Jurkat, Clone E6-1 (cell line): ENCODE measurements around the gene CFAP221.
A peak's percentile ranks its signal among the peaks of the same experiment; 100 is the strongest.

Source experiments
- DNase-seq: peaks from one replicate; pipeline ENCODE4 v3.0.0-alpha.2; 2011; ENCODE audit warnings: low read depth, low spot score
- H3K4me3 ChIP-seq: 2 replicates; pipeline ENCODE4 v1.5.1; 2011; ENCODE audit warnings: mild to moderate bottlenecking, low read length, control low read depth, moderate library complexity

CFAP221 gene

DNA sequence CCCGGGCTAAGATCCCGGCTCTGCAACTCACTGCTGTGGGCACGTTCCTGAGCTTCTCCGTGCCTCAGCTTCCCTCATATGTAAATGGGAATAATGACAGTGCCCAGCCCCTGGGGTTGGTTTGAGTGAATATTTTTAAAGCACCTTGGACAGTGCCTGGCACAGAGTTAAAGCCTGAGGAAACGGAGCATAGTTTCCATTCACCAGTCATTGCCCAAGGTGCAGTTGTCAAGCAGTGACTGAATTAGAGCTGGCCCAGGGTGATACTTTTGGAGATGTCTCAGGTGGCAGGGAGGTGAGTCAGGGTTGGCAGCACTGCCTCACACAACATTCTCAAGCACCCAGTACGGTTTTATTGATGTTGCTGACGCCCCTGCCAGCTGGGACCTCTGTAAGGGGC is 146.9 kb downstream of the CFAP221 start:
- no peak for DNase-seq
- no peak overlapping the region for H3K4me3 ChIP-seq

DNA sequence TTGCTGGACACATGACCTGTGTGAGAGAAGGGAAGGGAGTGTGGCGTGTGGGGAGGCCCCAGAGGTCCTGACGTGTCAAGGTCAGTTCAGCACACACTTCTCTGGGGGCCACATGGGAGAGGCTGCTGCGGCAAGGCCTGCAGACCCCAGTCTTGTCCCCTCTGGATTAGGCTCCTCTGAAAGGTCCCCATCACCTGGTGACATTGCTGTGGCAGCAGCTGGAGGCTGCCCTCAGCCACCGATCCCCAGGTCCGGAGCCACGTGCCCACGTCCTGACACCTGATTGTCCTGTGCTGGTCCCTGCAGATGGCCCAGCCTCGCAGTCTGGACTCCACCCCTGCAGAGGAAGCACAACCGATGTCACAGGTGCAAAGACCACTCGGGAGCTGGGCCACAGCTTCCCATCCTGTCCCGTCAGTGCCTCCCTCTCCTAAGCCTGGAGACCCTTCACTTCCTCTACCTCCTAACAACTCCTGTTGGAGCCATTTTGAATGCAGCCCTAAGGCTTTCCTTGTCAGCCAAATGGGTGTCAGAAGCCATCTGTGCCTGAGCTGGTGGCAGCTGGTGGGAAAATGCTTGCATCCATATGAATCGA is 147.5 kb downstream of the CFAP221 start:
- DNase-seq = no peak
- H3K4me3 ChIP-seq = no peak overlapping the region

DNA sequence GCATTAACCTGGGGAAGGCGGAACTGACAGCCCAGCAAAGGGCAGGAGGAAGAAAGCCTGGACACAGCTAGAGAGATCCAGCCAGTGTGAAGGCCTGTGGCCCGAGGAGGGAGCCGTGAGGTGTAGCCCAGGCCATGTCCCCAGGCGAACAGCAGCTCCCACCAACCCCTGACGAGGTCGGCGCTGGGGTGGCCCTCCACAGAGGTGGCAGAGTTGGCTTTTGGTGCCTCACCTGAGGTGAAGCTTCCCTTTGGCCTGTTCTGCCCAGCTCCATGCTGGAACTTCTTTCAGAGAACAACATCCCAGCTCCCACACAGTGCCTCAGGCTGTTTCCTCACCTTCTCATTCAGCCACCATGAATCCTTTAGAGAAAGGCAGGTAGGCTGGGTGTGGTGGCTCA is 148.1 kb downstream of the CFAP221 start:
- no peak for DNase-seq
- H3K4me3 ChIP-seq = no peak overlapping the region

DNA sequence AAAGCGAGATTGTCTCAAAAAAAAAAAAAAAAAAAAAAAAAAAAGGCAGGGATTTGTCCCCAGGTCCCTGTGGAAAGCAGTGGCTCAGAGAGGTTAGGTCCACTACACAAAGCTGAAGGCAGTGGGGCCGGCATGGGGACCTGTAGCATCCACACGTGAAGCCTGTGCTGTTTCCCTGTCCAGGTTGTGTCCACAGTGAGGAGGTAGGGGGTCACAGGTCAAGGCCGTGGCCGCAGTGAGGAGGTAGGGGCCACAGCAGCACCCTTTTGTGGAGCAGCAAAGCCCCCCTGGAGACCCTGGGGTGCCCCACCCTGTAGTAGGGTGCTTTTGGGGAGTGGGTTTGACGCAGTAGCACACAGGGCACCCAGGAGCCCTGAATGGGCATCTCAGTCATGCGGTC is 148.7 kb downstream of the CFAP221 start:
- no peak for DNase-seq

DNA sequence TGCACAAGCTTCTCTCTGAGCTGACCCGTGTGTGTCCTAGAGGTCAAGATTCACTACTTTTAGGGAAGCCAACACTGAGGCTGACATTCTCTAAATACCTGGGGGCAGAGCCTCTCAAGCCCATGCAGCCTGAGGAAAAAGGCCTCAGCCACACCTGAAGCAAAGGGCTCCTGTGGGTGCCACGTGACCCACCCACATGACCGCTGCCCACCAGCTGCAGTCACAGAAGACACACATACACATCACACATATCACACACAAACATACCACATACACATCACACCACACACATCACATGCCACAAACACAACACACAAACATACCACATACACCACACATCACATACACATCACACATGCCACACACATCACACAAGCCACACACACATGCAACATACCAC is 149.3 kb downstream of the CFAP221 start:
- H3K4me3 ChIP-seq = no peak overlapping the region
- DNase-seq = no peak

More for the DNA sequence above, 148.7 kb downstream of the CFAP221 start:
- H3K4me3 ChIP-seq = no peak overlapping the region

DNA sequence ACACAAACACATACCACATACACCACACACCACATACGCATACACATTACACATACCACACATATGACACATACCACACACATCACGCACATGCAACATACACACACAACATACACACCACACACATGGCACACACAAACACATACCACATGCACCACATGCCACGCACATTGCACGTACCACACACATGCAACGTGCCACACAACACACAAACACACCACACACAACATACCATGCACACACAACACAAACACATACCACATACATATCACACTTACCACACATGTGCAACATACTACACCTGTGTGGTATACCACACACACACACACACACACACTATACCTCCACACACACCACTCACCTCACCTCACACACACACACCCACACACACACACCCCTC is 149.7 kb downstream of the CFAP221 start:
- no peak for DNase-seq

DNA sequence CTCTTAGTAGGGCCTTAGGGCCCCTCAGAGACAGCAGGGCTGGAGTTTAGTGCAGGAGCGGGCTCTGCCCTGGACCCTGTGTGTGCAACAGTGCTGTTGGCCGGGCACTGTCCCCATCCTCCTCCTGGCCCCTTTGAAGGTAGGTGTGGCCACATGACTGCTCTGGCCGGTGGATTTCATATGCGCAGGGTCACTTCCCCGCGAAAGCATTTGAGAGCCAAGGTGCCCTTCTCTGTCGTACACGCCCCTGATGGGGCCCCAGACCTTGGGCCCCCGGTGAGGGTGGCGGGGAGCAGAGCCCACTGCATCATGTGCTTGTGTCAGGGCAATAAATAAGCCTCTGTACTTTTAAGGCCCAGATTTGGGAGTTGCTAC is 150.2 kb downstream of the CFAP221 start:
- no peak overlapping the region for H3K4me3 ChIP-seq
- no peak for DNase-seq

More for the DNA sequence above, 149.7 kb downstream of the CFAP221 start:
- no peak overlapping the region for H3K4me3 ChIP-seq

DNA sequence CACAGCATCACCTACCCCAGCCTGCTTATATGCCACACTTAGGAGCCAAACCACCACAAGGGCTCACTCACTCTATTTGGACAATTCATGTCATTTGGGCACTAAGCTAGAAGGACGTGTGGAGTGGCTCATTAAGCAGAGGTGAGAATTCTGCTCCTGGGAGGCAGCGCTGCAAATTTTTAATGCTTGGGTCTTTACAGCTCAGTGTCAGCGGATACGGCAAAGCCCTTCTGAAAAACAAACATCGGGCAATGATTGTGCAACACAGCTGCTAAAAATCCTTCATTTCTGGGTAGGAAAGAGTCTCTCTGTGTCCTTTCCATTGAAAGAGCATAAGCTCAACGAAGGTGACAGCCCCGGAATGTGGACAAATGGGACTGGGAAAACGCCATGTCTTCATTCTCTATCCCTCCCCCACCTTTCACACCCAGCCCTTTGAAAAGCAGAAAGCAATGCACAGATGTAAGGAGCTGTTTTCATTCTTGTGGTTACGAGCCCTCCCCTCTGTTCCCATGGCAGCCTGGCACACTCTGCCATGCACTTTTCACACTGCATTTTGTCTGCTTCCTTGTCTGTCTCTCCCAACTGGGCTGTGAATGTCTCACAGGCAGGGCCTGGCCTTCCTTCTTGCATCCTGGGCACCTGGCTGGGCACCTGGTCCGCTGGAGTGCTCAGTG is 150.7 kb downstream of the CFAP221 start:
- peak overlapping the region; percentile 34 for H3K4me3 ChIP-seq
- DNase-seq = peak; percentile 76

DNA sequence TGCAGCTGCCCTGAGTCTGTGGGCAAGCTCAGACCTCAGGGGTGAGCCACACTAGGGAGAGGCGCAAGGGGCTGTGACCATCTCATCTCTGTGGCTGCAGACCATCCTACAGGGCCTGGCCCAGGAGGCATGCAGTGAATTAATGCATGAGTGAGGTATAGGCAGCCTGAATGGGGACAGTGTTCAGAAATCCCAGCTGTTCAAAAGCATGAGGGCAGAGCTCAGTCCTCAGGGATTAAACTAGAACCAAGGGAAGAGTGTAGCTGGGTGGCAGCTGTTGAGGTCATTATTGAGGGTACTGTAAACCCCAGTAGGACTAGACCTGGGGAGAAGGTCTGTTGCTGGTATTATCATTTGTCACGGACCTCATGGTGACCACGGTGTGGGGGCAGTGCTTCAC is 151.8 kb downstream of the CFAP221 start:
- DNase-seq = no peak
- H3K4me3 ChIP-seq = no peak overlapping the region

DNA sequence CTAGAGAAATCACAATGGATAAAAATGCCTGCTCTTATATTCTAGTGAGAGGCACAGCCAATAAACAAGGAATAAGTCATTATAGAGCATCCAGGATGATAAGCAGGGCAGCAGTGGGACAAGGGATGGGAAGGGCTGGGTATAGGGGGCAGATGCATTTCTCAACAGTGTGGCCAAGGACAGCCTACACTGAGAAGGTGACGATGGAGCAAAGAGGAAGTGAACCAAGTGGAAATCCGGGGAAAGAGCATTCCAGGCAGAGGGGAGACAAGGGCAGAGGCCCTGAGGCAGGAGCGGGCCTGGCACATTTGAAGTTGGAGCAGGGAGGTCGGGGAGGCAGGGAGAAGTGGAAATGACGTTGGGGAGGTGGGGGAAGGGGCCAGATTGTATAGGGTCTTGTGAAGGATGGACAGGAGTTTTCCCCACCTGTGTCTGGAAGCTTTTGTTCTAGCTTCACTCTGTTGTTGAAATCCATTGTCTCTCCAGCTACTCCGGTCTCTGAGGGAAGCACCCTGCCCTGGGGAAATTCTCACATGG is 152.3 kb downstream of the CFAP221 start:
- H3K4me3 ChIP-seq = no peak overlapping the region
- no peak for DNase-seq

DNA sequence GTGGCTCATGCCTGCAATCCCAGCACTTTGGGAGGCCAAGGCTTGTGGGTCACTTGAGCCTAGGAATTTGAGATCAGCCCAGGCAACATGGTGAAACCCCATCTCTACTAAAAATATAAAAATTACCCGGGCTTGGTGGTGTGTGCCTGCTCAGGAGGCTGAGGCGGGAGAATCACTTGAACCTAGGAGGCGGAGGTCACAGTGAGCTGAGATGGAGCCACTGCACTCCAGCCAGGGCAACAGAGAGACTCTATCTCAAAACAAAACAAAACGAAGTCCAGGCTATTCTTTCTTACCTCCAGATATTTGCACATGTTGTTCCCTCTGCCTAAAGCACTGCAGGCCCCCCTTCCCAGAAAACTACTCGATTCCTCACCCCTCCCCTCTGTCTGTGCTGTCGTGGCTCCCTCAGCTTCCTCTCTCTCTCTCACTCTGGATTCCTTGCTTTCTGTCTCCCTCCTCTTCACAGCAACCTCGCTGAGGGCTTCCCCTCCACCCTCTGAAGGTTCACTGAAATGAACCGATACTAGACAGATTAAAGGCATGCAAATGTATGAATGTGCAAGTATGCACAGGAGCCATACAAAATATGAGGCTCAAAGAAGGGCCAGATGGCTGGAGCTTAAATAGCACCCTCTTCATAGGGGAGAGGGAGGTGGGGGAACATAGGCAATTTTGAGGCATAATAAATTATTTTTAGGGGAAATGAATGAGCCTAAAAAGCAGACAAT is 153.2 kb downstream of the CFAP221 start:
- peak; percentile 28 for DNase-seq
- no peak overlapping the region for H3K4me3 ChIP-seq

DNA sequence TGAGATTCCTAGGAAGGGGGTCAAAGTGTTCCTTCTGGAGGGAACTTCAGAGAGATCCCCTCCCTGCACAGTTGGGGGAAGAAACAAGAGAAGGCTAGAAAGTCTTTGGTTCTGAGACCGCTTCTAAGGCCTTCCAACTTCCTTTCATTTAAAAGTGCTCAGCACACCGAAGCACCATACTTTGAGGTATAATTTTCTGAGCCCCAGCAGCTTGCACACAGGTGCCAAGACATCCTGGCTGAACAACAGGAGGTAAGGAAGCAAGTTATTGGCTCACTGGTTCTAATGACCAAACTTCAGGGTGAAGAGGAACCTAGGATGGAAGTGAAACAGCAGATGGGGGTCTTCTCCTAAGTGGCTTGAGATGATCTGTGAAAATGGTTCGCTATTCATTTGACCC is 154.0 kb downstream of the CFAP221 start:
- DNase-seq = no peak
- H3K4me3 ChIP-seq = no peak overlapping the region

DNA sequence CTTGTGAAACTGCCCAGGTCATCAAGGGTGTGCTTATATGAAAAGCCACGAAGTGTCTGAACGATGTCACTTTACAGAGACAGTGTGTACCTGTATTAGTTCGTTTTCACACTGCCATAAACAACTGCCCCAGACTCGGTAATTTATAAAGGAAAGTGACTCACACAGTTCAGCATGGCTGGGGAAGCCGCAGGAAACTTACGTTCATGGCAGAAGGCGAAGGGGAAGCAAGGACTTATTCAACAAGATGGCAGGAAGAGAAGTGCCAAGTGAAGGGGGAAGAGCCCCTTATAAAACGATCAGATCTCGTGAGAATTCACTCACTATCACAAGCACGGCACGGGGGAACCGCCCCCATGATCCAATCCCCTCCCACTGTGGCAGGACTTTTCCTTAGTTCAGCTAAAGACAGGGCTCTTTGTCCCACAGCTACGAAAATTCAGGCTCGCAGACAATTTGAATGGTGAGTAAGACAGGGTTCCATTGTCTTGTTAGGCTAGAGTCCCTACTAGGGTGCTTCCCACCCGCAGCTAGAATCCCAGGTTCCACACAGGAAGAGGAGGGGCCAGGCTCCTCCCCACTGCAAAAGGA is 154.9 kb downstream of the CFAP221 start:
- DNase-seq = no peak
- H3K4me3 ChIP-seq = no peak overlapping the region

DNA sequence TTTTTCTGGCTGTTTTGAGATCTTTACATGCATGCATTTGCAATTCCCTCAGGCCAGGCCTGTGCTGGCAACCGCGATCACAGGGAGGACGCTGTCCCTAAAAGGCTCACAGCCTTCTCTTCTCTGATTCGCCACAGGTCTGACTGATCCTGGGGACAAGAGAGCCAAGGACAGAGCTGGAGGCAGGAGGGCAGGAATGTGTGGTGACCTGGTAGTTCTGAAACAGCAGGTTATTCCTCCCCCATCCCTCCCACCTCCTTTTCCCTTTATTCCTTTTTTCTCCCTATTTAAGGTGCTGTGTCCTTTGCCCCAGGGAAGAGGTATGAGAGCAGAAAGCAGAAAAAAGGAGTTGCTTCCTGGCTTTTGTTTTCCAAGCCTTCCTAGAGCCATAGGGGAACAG is 156.6 kb downstream of the CFAP221 start:
- no peak overlapping the region for H3K4me3 ChIP-seq
- DNase-seq = no peak

DNA sequence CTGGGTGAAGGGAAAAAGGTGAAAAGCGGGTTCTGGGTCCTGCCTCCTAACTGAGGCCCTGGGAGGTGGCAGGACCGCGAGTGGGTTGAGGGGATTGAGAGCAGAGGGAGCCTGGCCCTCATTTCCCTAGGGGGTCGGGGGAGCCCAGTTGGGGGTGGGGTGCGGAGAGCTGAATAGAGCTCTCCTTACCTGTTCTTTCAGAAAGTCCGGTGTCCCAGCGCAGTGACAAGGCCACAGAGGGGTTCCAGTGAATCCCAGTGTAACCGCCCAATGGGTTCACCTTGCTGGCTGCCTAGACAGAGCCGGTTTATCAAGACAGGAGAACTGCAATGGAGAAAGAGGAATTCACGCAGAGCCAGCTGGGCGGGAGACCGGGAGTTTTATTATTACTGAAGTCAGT is 157.1 kb downstream of the CFAP221 start:
- DNase-seq = no peak
- no peak overlapping the region for H3K4me3 ChIP-seq

DNA sequence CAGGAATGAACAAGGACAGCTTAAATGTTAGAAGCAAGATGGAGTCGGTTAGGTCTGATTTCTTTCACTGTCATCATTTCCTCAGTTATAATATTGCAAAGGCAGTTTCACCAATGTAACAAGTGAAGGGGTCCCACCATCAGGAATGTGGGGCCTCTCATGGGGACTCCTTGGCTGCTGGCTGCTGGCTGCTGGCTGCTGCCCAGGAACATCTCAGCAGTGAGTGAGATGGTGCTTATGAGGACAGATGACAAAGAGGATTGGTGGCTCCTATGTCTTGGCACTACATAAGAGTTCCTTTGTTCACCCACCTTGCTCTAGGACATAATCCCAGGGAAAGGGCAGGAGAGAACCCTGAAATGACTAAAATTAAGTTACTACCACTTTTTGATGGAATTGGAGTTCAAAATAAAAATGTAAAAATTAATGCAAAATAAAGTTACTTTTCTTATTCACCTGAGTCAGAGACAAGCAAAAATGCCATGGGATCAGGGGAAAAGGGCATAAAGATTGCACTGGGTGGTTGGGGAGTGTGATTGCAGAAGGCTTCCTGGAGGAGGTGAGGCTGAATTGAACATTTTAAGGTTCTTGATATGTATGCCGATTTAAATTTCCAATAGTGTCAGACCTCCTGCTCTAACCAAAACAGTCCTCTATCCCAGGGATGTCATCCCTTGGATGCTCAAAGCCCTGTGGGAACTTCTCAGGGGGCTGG is 158.1 kb downstream of the CFAP221 start:
- no peak overlapping the region for H3K4me3 ChIP-seq
- no peak for DNase-seq

DNA sequence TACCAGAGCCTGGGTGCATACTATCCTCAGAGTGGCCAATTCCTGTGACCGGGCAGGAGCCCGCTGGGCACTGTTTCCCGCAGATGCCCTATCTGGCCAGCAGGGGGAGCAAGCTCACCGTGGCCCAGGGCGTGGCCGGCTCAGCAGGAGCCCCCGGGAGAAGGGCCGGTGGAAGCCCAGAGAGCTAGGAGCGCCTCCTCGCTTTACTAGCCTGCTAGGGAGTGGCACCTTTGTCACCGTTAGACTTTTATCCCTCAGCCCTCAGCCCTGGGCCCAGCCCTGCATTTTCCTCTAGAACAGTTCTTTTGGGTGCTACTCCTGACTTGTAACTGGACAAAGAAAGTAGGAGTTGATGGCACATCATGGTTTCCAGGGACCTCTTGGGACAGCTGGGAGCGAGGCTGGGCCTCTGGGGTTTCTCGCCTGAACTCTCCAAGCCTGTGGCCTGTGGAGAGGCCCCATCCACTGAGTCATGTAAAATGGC is 158.7 kb downstream of the CFAP221 start:
- no peak overlapping the region for H3K4me3 ChIP-seq
- no peak for DNase-seq

DNA sequence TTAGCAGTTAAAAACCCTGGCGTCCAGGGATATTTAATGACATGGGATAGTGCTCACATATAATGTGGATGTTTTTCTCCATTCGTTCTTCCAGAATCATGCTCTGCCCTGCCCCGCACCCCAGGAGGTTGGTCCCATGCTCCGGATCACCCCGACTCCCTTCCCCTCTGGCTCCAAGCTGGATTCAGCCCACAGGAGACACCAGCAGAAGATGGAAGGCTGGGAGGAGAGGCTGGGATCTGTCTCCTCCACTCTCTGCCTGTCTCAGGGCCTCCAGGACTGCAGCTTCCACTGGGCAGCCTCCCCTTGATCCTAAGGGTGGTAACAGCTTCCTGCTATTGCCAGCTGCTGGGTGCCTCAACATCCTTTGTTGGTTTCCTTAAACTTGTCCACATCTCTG is 159.3 kb downstream of the CFAP221 start:
- H3K4me3 ChIP-seq = no peak overlapping the region
- DNase-seq = no peak

DNA sequence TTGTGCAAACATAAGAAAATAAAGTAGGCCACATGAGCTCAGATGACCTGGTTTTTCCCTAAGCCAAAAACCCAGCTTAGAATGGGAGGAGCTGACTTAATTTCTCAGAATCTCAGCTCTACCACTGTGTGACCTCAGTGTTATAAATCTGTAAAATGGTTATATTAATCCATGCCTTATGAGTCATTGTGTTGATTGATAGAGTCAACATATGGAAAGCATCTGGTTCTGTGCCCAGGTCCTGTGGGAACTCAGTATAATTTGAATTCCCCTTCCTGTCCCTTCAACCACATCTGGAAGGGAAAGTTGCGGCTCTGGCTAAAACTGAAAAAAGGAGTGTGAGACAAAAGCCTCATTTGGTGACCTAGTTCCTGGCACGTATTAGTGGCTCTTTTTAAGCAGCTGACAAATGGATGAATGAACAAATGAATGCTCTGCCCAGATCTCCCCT is 160.4 kb downstream of the CFAP221 start:
- H3K4me3 ChIP-seq = no peak overlapping the region
- DNase-seq = no peak
